Neural progenitor cell (in vitro differentiated cells): ENCODE results near the gene CC2D2A. TPM values are rescaled to one million over a fixed set of nuclear protein-coding genes. Genes with fewer than 3 reads are reported as not detected.
"Not testable (repeated sequence)": the region's sequence is repeated elsewhere in the genome, so short reads cannot be mapped to it uniquely, and the experiment has no call there.

Experiments
- DNase-seq: peaks from one replicate; pipeline ENCODE4 v3.0.0-alpha.2; 2016; ENCODE audit warnings: low spot score
- H2AFZ ChIP-seq: fragments of 200-600 bp; sonication (generic); replicated peaks from 2 replicates; pipeline ENCODE4 v1.6.1; 2016; ENCODE audit warnings: antibody characterized with exemption
- H3F3A ChIP-seq: fragments of 200-600 bp; sonication (generic); 2 replicates; pipeline ENCODE4 v1.6.1; 2016; ENCODE audit warnings: antibody characterized with exemption, low read depth
- H3K27ac ChIP-seq: fragments of 200-600 bp; sonication (generic); 2 replicates; pipeline ENCODE4 v1.5.1; 2016; ENCODE audit warnings: mild to moderate bottlenecking
- H3K27me3 ChIP-seq: fragments of 200-600 bp; sonication (generic); 2 replicates; pipeline ENCODE4 v1.6.1; 2016; ENCODE audit warnings: mild to moderate bottlenecking, moderate library complexity
- H3K36me3 ChIP-seq: fragments of 200-600 bp; sonication (generic); 2 replicates; pipeline ENCODE4 v1.5.1; 2016
- H3K4me1 ChIP-seq: fragments of 200-600 bp; sonication (generic); 2 replicates; pipeline ENCODE4 v1.6.1; 2016; ENCODE audit warnings: mixed run types
- H3K4me2 ChIP-seq: fragments of 200-600 bp; sonication (generic); 2 replicates; pipeline ENCODE4 v1.6.1; 2016
- H3K4me3 ChIP-seq: fragments of 200-600 bp; sonication (generic); 2 replicates; pipeline ENCODE4 v1.5.1; 2016
- H3K79me2 ChIP-seq: fragments of 200-600 bp; sonication (generic); 2 replicates; pipeline ENCODE4 v1.6.1; 2016; ENCODE audit warnings: low read depth
- H3K9ac ChIP-seq: fragments of 200-600 bp; sonication (generic); 2 replicates; pipeline ENCODE4 v1.6.1; 2016
- H3K9me3 ChIP-seq: fragments of 200-600 bp; sonication (generic); 2 replicates; pipeline ENCODE4 v1.5.1; 2016; ENCODE audit warnings: low read depth
- H4K20me1 ChIP-seq: fragments of 200-600 bp; sonication (generic); 2 replicates; pipeline ENCODE4 v1.6.1; 2016; ENCODE audit warnings: low read depth
- H3K27ac Mint-ChIP-seq: 3 replicates; pipeline ENCODE4 v1.8.0; 2021; ENCODE audit warnings: mixed read lengths
- H3K27me3 Mint-ChIP-seq: 2 replicates; pipeline ENCODE4 v1.8.0; 2022; ENCODE audit warnings: low read depth, mild to moderate bottlenecking, inconsistent platforms, moderate library complexity, mixed read lengths; ENCODE audit not compliant: insufficient read depth
- H3K36me3 Mint-ChIP-seq: 3 replicates; pipeline ENCODE4 v1.8.0; 2021; ENCODE audit warnings: mixed read lengths
- H3K4me1 Mint-ChIP-seq: 3 replicates; pipeline ENCODE4 v1.8.0; 2021; ENCODE audit warnings: mixed read lengths
- H3K4me3 Mint-ChIP-seq: 3 replicates; pipeline ENCODE4 v1.8.0; 2021; ENCODE audit warnings: mild to moderate bottlenecking, moderate library complexity, mixed read lengths
- H3K9me3 Mint-ChIP-seq: 3 replicates; pipeline ENCODE4 v1.8.0; 2020; ENCODE audit warnings: mixed read lengths
- EZH2 ChIP-seq: fragments of 200-600 bp; sonication (generic); IDR thresholded peaks from 2 replicates; pipeline ENCODE4 v1.6.1; 2017; ENCODE audit warnings: antibody characterized with exemption, mild to moderate bottlenecking, moderate library complexity
- EZH2phosphoT487 ChIP-seq: fragments of 200-600 bp; sonication (generic); IDR thresholded peaks from 2 replicates; pipeline ENCODE4 v1.6.1; 2017; ENCODE audit warnings: antibody characterized with exemption
- total RNA-seq: library from RNA; depleted of rRNA; stranded (reverse); fragments of >200 nt; gene quantifications from 2 replicates; pipeline ENCODE4 v1.2.3, GENCODE V29; 2015; ENCODE audit warnings: low replicate concordance
- TF ChIP-seq, protein P1 (sequence below): fragments of 200-600 bp; sonication (generic); IDR thresholded peaks from 2 replicates; pipeline ENCODE4 v1.5.1; 2017; ENCODE audit warnings: antibody characterized with exemption, mild to moderate bottlenecking

Gene CC2D2A
- total RNA-seq, 1 donor from 2014 or later: 40.0 TPM

- Histone ChIP-seq H3K9me3 (no peaks in the 10 kb centered on the region), H3F3A (no peaks in the 10 kb centered on the region), H3K9ac (no peak overlapping the region), H3K27ac (no peak overlapping the region), H3K27me3 (no peaks in the 10 kb centered on the region), H3K4me3 (no peak overlapping the region), H3K79me2 (no peaks in the 10 kb centered on the region), H4K20me1 (no peaks in the 10 kb centered on the region), H3K4me1 (peaks cover 9% of the 10 kb centered on the region), H2AFZ (no peak overlapping the region), H3K36me3 (no peaks in the 10 kb centered on the region), H3K4me2 (no peak overlapping the region)
- Mint-ChIP-seq H3K36me3 (peaks cover 55% of the 10 kb centered on the region), H3K4me1 (peaks cover 5% of the 10 kb centered on the region), H3K27me3 (no peaks in the 10 kb centered on the region), H3K27ac (no peak overlapping the region), H3K9me3 (peaks cover 8% of the 10 kb centered on the region), H3K4me3 (no peak overlapping the region)
- TF ChIP-seq EZH2phosphoT487: no peak
- no peak for DNase-seq
These were observed 132.2 kb downstream of the CC2D2A start for GRCh38 chr4:15601862-15602261.

- no peak overlapping the region for H3K27ac Mint-ChIP-seq
- Histone ChIP-seq H3K79me2 (no peaks in the 10 kb centered on the region), H3K9me3 (no peaks in the 10 kb centered on the region), H3K27ac (no peak overlapping the region), H3K4me1 (peaks cover 9% of the 10 kb centered on the region), H3K36me3 (no peaks in the 10 kb centered on the region), H3K4me2 (peak overlapping the region; percentile 0), H3F3A (no peaks in the 10 kb centered on the region), H3K4me3 (no peak overlapping the region), H2AFZ (no peak overlapping the region), H3K27me3 (no peaks in the 10 kb centered on the region), H4K20me1 (no peaks in the 10 kb centered on the region), H3K9ac (no peak overlapping the region)
- H3K4me3 Mint-ChIP-seq: no peak overlapping the region
- H3K4me1 Mint-ChIP-seq: peaks cover 5% of the 10 kb centered on the region
- peak; percentile 28 for DNase-seq
- no peak for TF ChIP-seq EZH2phosphoT487
- TF ChIP-seq, protein P1, sequence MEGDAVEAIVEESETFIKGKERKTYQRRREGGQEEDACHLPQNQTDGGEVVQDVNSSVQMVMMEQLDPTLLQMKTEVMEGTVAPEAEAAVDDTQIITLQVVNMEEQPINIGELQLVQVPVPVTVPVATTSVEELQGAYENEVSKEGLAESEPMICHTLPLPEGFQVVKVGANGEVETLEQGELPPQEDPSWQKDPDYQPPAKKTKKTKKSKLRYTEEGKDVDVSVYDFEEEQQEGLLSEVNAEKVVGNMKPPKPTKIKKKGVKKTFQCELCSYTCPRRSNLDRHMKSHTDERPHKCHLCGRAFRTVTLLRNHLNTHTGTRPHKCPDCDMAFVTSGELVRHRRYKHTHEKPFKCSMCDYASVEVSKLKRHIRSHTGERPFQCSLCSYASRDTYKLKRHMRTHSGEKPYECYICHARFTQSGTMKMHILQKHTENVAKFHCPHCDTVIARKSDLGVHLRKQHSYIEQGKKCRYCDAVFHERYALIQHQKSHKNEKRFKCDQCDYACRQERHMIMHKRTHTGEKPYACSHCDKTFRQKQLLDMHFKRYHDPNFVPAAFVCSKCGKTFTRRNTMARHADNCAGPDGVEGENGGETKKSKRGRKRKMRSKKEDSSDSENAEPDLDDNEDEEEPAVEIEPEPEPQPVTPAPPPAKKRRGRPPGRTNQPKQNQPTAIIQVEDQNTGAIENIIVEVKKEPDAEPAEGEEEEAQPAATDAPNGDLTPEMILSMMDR: no peak
- TF ChIP-seq EZH2: no peak
- peaks cover 38% of the 10 kb centered on the region for H3K36me3 Mint-ChIP-seq
- no peaks in the 10 kb centered on the region for H3K27me3 Mint-ChIP-seq
- H3K9me3 Mint-ChIP-seq: peaks cover 8% of the 10 kb centered on the region
These were observed 135.9 kb downstream of the CC2D2A start for GRCh38 chr4:15605537-15605936.

DNA sequence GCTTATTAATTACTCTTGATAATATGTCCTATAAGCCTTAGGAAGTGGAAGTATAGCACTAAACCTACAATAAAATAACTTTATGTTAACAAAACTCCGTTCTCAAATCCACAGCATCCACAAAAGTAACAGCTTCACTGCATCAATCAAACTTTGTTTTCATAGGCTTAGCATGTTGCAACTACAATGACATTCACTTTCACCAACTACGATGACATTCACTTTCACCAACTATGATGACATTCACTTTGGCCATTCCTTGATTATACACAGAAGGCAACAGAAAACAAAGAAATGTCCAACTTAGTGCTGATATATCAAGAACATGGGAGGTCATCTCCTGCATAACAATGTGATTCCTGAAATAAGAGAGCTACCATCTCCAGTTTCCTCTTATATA, 141.2 kb downstream of the CC2D2A start:
- Histone ChIP-seq H3K9ac (no peak overlapping the region), H3K27ac (no peak overlapping the region), H3K4me3 (no peak overlapping the region), H3K27me3 (no peaks in the 10 kb centered on the region), H3K9me3 (no peaks in the 10 kb centered on the region), H3F3A (peaks cover 3% of the 10 kb centered on the region), H3K4me2 (no peak overlapping the region), H4K20me1 (no peaks in the 10 kb centered on the region), H3K79me2 (peaks cover 6% of the 10 kb centered on the region), H3K4me1 (peaks cover 1% of the 10 kb centered on the region), H2AFZ (no peak overlapping the region), H3K36me3 (peaks cover 13% of the 10 kb centered on the region)
- H3K27ac Mint-ChIP-seq: no peak overlapping the region
- no peak overlapping the region for H3K4me3 Mint-ChIP-seq
- H3K4me1 Mint-ChIP-seq: no peaks in the 10 kb centered on the region
- DNase-seq: no peak
- peaks cover 10% of the 10 kb centered on the region for H3K9me3 Mint-ChIP-seq
- no peak for TF ChIP-seq EZH2
- TF ChIP-seq EZH2phosphoT487: no peak
- H3K27me3 Mint-ChIP-seq: no peaks in the 10 kb centered on the region
- peaks cover 20% of the 10 kb centered on the region for H3K36me3 Mint-ChIP-seq

- TF ChIP-seq EZH2: no peak
- TF ChIP-seq, protein P1: no peak
- TF ChIP-seq EZH2phosphoT487: no peak
- Mint-ChIP-seq H3K4me3 (no peak overlapping the region), H3K27ac (no peak overlapping the region), H3K9me3 (peaks cover 21% of the 10 kb centered on the region), H3K27me3 (no peaks in the 10 kb centered on the region), H3K4me1 (no peaks in the 10 kb centered on the region), H3K36me3 (peaks cover 32% of the 10 kb centered on the region)
- no peak overlapping the region for H3K27ac ChIP-seq
- H3K79me2 ChIP-seq: peaks cover 12% of the 10 kb centered on the region
- H3K4me2 ChIP-seq: no peak overlapping the region
- peaks cover 13% of the 10 kb centered on the region for H3K36me3 ChIP-seq
- H3K9me3 ChIP-seq: no peaks in the 10 kb centered on the region
- no peaks in the 10 kb centered on the region for H3K4me1 ChIP-seq
- H3K4me3 ChIP-seq: no peak overlapping the region
- H2AFZ ChIP-seq: no peak overlapping the region
- H4K20me1 ChIP-seq: no peaks in the 10 kb centered on the region
- H3K9ac ChIP-seq: no peak overlapping the region
- no peak for DNase-seq
- H3K27me3 ChIP-seq: no peaks in the 10 kb centered on the region
- peaks cover 3% of the 10 kb centered on the region for H3F3A ChIP-seq
These were observed 142.5 kb downstream of the CC2D2A start for GRCh38 chr4:15612136-15612535.

DNA sequence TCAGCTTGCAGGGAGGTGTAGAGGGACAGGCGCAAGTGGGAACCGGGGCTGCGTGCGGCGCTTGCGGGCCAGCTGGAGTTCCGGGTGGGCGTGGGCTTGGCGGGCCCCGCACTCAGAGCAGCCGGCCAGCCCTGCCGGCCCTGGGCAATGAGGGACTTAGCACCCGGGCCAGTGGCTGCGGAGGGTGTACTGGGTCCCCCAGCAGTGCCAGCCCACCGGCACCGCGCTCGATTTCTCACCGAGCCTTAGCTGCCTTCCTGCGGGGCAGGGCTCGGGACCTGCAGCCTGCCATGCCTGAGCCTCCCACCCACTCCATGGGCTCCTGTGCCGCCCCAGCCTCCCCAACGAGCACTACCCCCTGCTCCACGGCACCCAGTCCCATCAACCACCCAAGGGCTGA, 145.2 kb downstream of the CC2D2A start:
- H3K4me3 ChIP-seq, H3K9me3 ChIP-seq, H3K4me2 ChIP-seq, H3K27me3 ChIP-seq, H3K27ac ChIP-seq, H3K4me3 Mint-ChIP-seq, H3K27ac Mint-ChIP-seq, H3K27me3 Mint-ChIP-seq, DNase-seq, H3K4me1 ChIP-seq, H3F3A ChIP-seq, H2AFZ ChIP-seq, H3K9ac ChIP-seq, H4K20me1 ChIP-seq, H3K4me1 Mint-ChIP-seq: not testable (repeated sequence)
- Histone ChIP-seq H3K36me3 (peaks cover 19% of the 10 kb centered on the region), H3K79me2 (peaks cover 39% of the 10 kb centered on the region)
- Mint-ChIP-seq H3K36me3 (peaks cover 53% of the 10 kb centered on the region), H3K9me3 (peaks cover 43% of the 10 kb centered on the region)

GRCh38 chr4:15617407-15617806, 147.7 kb downstream of the CC2D2A start:
- H3K27me3 Mint-ChIP-seq, H3K27ac ChIP-seq, H3K27me3 ChIP-seq, H3K4me1 ChIP-seq, H3K4me1 Mint-ChIP-seq, H3F3A ChIP-seq, H3K27ac Mint-ChIP-seq, DNase-seq, H3K9ac ChIP-seq, H3K4me2 ChIP-seq, H3K4me3 Mint-ChIP-seq, H3K4me3 ChIP-seq, H2AFZ ChIP-seq, H4K20me1 ChIP-seq: not testable (repeated sequence)
- Mint-ChIP-seq H3K9me3 (peaks cover 66% of the 10 kb centered on the region), H3K36me3 (peaks cover 75% of the 10 kb centered on the region)
- Histone ChIP-seq H3K79me2 (peaks cover 64% of the 10 kb centered on the region), H3K9me3 (peaks cover 12% of the 10 kb centered on the region), H3K36me3 (peaks cover 25% of the 10 kb centered on the region)
